ENCODE measurements around the gene PPP1R3D.

DNA sequence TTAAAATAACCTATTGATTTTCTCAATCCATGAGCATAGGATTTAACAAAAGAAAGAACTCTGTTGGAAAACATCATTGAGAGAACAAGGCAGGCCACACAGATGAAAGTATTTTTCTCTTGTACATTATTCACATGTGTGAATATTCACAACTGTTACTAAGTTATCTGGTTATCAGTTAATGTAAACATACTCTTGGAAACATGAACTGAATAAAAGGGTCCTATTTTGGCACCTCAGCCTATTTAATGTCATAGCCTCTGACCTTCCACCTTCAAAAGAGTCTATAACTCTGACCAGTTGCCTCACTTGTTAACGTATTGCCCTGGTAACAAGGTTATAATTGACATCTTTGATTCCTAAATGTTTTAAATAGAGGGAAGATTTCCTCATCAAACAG lies 14.7 kb downstream of the PPP1R3D start:
- TF ChIP-seq, protein P1, sequence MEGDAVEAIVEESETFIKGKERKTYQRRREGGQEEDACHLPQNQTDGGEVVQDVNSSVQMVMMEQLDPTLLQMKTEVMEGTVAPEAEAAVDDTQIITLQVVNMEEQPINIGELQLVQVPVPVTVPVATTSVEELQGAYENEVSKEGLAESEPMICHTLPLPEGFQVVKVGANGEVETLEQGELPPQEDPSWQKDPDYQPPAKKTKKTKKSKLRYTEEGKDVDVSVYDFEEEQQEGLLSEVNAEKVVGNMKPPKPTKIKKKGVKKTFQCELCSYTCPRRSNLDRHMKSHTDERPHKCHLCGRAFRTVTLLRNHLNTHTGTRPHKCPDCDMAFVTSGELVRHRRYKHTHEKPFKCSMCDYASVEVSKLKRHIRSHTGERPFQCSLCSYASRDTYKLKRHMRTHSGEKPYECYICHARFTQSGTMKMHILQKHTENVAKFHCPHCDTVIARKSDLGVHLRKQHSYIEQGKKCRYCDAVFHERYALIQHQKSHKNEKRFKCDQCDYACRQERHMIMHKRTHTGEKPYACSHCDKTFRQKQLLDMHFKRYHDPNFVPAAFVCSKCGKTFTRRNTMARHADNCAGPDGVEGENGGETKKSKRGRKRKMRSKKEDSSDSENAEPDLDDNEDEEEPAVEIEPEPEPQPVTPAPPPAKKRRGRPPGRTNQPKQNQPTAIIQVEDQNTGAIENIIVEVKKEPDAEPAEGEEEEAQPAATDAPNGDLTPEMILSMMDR (IDR thresholded peaks at IDR 0.05), result no peak
- no peak for TF ChIP-seq POLR2A (IDR thresholded peaks at IDR 0.05)

All from thyroid gland (tissue), 4 donors.